ENCODE data around the gene AFF1.

- TF ChIP-seq CTCF (conservative IDR thresholded peaks at IDR 0.05 in 1 of 2, IDR thresholded peaks at IDR 0.05 in 1 of 2; ENCODE audit: low read depth in 1 of 2, low read length in 2 of 2) = no peak
- TF ChIP-seq EZH2 (IDR thresholded peaks at IDR 0.05; ENCODE audit: low read length, missing control alignments) = no peak
Observed at GRCh38 chr4:86927843-86928395, 6.9 kb upstream of the AFF1 start.
